NOMO-1 (cell line): ENCODE measurements around the gene RYR3.
A peak's percentile ranks its signal among the peaks of the same experiment; 100 is the strongest.

Experiments
- DNase-seq, 2 experiments: peaks; one replicate each; lab custom pipeline; 2025; ENCODE audit not compliant: unreplicated experiment in 2 of 2; lab: John Stamatoyannopoulos, UW

RYR3 gene

GRCh38 chr15:33317896-33318295 lies 7.1 kb downstream of the RYR3 start:
- DNase-seq, result no peak

GRCh38 chr15:33320017-33320416 lies 9.2 kb downstream of the RYR3 start:
- DNase-seq, result no peak

GRCh38 chr15:33322091-33322490 lies 11.3 kb downstream of the RYR3 start:
- no peak for DNase-seq

- no peak for DNase-seq
These were observed 13.8 kb downstream of the RYR3 start for GRCh38 chr15:33324609-33325008.

- no peak for DNase-seq
These were observed 16.1 kb downstream of the RYR3 start for GRCh38 chr15:33326908-33327307.

- no peak for DNase-seq
These were observed 17.3 kb downstream of the RYR3 start for GRCh38 chr15:33328106-33328505.

- no peak for DNase-seq
These were observed 18.7 kb downstream of the RYR3 start for GRCh38 chr15:33329457-33329856.

GRCh38 chr15:33330931-33331330 lies 20.2 kb downstream of the RYR3 start:
- peak in 1 of 2 experiments; percentile 99 for DNase-seq

GRCh38 chr15:33341953-33342352 lies 31.2 kb downstream of the RYR3 start:
- DNase-seq, result no peak

GRCh38 chr15:33343275-33343674 lies 32.5 kb downstream of the RYR3 start:
- DNase-seq, result no peak

GRCh38 chr15:33344111-33344510 lies 33.3 kb downstream of the RYR3 start:
- no peak for DNase-seq

GRCh38 chr15:33344530-33344929 lies 33.8 kb downstream of the RYR3 start:
- no peak for DNase-seq

GRCh38 chr15:33354411-33354810 lies 43.6 kb downstream of the RYR3 start:
- DNase-seq, result no peak

GRCh38 chr15:33357845-33358244 lies 47.1 kb downstream of the RYR3 start:
- no peak for DNase-seq

- DNase-seq, result no peak
These were observed 47.5 kb downstream of the RYR3 start for GRCh38 chr15:33358306-33358705.

GRCh38 chr15:33360886-33361285 lies 50.1 kb downstream of the RYR3 start:
- DNase-seq, result no peak

GRCh38 chr15:33369941-33370622 lies 59.3 kb downstream of the RYR3 start:
- no peak for DNase-seq

- no peak for DNase-seq
These were observed 59.9 kb downstream of the RYR3 start for GRCh38 chr15:33370623-33371020.

- DNase-seq, result no peak
These were observed 60.4 kb downstream of the RYR3 start for GRCh38 chr15:33371159-33371558.

GRCh38 chr15:33374226-33374914 lies 63.6 kb downstream of the RYR3 start:
- no peak for DNase-seq

- DNase-seq, result no peak
These were observed 64.5 kb downstream of the RYR3 start for GRCh38 chr15:33375236-33375635.

- DNase-seq, result no peak
These were observed 66.4 kb downstream of the RYR3 start for GRCh38 chr15:33377204-33377603.
